ENCODE measurements around the gene LTB4R.

DNA sequence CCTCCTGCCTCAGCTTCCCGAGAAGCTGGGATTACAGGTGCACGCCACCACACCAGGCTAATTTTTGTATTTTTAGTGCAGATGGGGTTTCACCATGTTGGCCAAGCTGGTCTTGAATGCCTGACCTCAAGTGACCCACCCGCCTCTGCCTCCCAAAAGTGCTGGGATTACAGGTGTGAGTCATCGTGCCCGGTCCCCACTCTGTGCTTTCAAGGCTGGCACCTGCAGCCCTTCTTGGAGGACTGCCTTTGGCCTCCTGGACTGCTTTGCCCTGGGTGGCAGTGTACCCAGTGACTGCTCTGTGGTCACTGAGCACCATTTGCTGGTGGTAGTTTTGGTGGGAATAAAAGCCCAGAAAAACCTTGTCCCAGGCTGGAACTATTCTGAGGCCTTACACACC, 24.3 kb upstream of the LTB4R start:
- TF ChIP-seq, protein P1, sequence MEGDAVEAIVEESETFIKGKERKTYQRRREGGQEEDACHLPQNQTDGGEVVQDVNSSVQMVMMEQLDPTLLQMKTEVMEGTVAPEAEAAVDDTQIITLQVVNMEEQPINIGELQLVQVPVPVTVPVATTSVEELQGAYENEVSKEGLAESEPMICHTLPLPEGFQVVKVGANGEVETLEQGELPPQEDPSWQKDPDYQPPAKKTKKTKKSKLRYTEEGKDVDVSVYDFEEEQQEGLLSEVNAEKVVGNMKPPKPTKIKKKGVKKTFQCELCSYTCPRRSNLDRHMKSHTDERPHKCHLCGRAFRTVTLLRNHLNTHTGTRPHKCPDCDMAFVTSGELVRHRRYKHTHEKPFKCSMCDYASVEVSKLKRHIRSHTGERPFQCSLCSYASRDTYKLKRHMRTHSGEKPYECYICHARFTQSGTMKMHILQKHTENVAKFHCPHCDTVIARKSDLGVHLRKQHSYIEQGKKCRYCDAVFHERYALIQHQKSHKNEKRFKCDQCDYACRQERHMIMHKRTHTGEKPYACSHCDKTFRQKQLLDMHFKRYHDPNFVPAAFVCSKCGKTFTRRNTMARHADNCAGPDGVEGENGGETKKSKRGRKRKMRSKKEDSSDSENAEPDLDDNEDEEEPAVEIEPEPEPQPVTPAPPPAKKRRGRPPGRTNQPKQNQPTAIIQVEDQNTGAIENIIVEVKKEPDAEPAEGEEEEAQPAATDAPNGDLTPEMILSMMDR (IDR thresholded peaks at IDR 0.05) = no peak
- TF ChIP-seq EP300 (IDR thresholded peaks at IDR 0.05) = no peak
